H1 (cell line): ENCODE data around the gene UTP20. TPM values are rescaled to one million over a fixed set of nuclear protein-coding genes. Genes with fewer than 3 reads are reported as not detected.

ENCODE experiments used
- CTCF ChIA-PET: fragments of 300-600 bp; sonication (Branson Sonifier 250); formaldehyde crosslinking; loops from one replicate; lab custom pipeline; 2021; ENCODE audit not compliant: partially characterized antibody; lab: Charles Lee
- POLR2A ChIA-PET: fragments of 300-600 bp; sonication (Branson Sonifier 250); formaldehyde crosslinking; loops from one replicate; lab custom pipeline; 2021; ENCODE audit warnings: inconsistent platforms; ENCODE audit not compliant: partially characterized antibody; lab: Charles Lee
- DNase-seq, 2 experiments: peaks; one replicate each; pipeline versions ENCODE4 v3.0.0 to v3.0.0-alpha.2; 2010 to 2022; ENCODE audit warnings: low spot score in 2 of 2, low read depth in 1 of 2, mixed read lengths in 1 of 2
- FAIRE-seq: peaks from 2 replicates; lab custom pipeline; 2011; peaks lifted over from hg19 to GRCh38; lab: Jason Lieb, UNC
- H2AFZ ChIP-seq: 2 replicates; pipeline ENCODE4 v1.8.1; 2012; ENCODE audit warnings: low read length, inconsistent platforms
- H2AK5ac ChIP-seq: 2 replicates; pipeline ENCODE4 v1.6.1; 2013; ENCODE audit warnings: low read depth, low read length
- H2BK120ac ChIP-seq: replicated peaks from 2 replicates; pipeline ENCODE3; 2013; ENCODE audit warnings: low read depth, low read length, inconsistent platforms
- H2BK12ac ChIP-seq: 2 replicates; pipeline ENCODE4 v1.6.1; 2013; ENCODE audit warnings: low read depth, low read length
- H2BK15ac ChIP-seq: 2 replicates; pipeline ENCODE4 v1.6.1; 2013; ENCODE audit warnings: low read length
- H2BK20ac ChIP-seq: 2 replicates; pipeline ENCODE4 v1.6.1; 2013; ENCODE audit warnings: low read length
- H2BK5ac ChIP-seq: 2 replicates; pipeline ENCODE4 v1.6.1; 2013; ENCODE audit warnings: low read depth, low read length
- H3K14ac ChIP-seq: 2 replicates; pipeline ENCODE4 v1.6.1; 2013; ENCODE audit warnings: inconsistent platforms; ENCODE audit not compliant: insufficient read length
- H3K18ac ChIP-seq: 2 replicates; pipeline ENCODE4 v1.6.1; 2013; ENCODE audit warnings: low read length; ENCODE audit errors: extremely low read depth
- H3K23ac ChIP-seq: 2 replicates; pipeline ENCODE4 v1.6.1; 2013; ENCODE audit warnings: inconsistent platforms; ENCODE audit not compliant: insufficient read length
- H3K23me2 ChIP-seq: 2 replicates; pipeline ENCODE4 v1.6.1; 2013; ENCODE audit warnings: low read depth, low read length
- H3K27ac ChIP-seq: 2 replicates; pipeline ENCODE4 v1.6.1; 2011; ENCODE audit warnings: low read depth, low read length, inconsistent platforms
- H3K27me3 ChIP-seq, 4 experiments: replicated peaks in 1 of 4; 1 replicate in 1 of 4; 2 replicates in 3 of 4; pipeline versions ENCODE4 v1.6.1 to v1.8.1; 2011 to 2013; ENCODE audit warnings: low read length in 3 of 4, mild to moderate bottlenecking in 3 of 4, inconsistent platforms in 2 of 4, mixed read lengths in 2 of 4, moderate library complexity in 1 of 4; ENCODE audit not compliant: control insufficient read depth in 3 of 4, insufficient read depth in 3 of 4; ENCODE audit errors: extremely low read depth in 1 of 4
- H3K36me3 ChIP-seq, 4 experiments: 2 replicates each; pipeline versions ENCODE4 v1.6.1 to v1.8.1; 2011 to 2013; ENCODE audit warnings: mild to moderate bottlenecking in 4 of 4, low read length in 3 of 4, moderate library complexity in 2 of 4, control low read depth in 1 of 4, inconsistent platforms in 1 of 4; ENCODE audit not compliant: insufficient read depth in 4 of 4, control insufficient read depth in 2 of 4
- H3K4ac ChIP-seq: replicated peaks from 2 replicates; pipeline ENCODE3; 2013; ENCODE audit warnings: low read length, low read depth, mixed read lengths, inconsistent platforms; ENCODE audit not compliant: insufficient read length
- H3K4me1 ChIP-seq, 4 experiments: replicated peaks in 1 of 4; 1 replicate in 1 of 4; 2 replicates in 3 of 4; pipeline versions ENCODE4 v1.6.1 to v1.8.1; 2011 to 2013; ENCODE audit warnings: low read length in 3 of 4, inconsistent platforms in 2 of 4, mixed read lengths in 1 of 4; ENCODE audit not compliant: insufficient read depth in 4 of 4, control insufficient read depth in 3 of 4
- H3K4me2 ChIP-seq, 2 experiments: 2 replicates each; pipeline versions ENCODE4 v1.6.1 to v1.8.1; 2011 to 2013; ENCODE audit warnings: low read depth in 2 of 2, low read length in 2 of 2, control low read depth in 1 of 2, inconsistent platforms in 1 of 2, mild to moderate bottlenecking in 1 of 2; ENCODE audit not compliant: insufficient read depth in 1 of 2
- H3K4me3 ChIP-seq, 4 experiments: fragments of 200-600, 300-600 bp in 1 of 4; sonication (generic), shearing (Covaris generic), sonication (Bioruptor Twin) in 1 of 4; 2 replicates each; pipeline versions ENCODE4 v1.5.1 to v1.8.1; 2011 to 2016; ENCODE audit warnings: low read length in 4 of 4, low read depth in 3 of 4, control low read depth in 2 of 4, inconsistent platforms in 2 of 4, mild to moderate bottlenecking in 2 of 4, mixed read lengths in 1 of 4, moderate library complexity in 1 of 4; ENCODE audit not compliant: insufficient read depth in 2 of 4; ENCODE audit errors: extremely low read depth in 1 of 4
- H3K56ac ChIP-seq: replicated peaks from 2 replicates; pipeline ENCODE3; 2013; ENCODE audit warnings: low read depth, mild to moderate bottlenecking, mixed read lengths, low read length, inconsistent platforms; ENCODE audit not compliant: insufficient read length
- H3K79me1 ChIP-seq: 2 replicates; pipeline ENCODE4 v1.6.1; 2013; ENCODE audit warnings: low read depth, low read length, control low read depth
- H3K79me2 ChIP-seq, 2 experiments: 2 replicates each; pipeline versions ENCODE4 v1.6.1 to v1.8.1; 2012 to 2013; ENCODE audit warnings: low read length in 2 of 2, mild to moderate bottlenecking in 2 of 2, inconsistent platforms in 1 of 2; ENCODE audit not compliant: insufficient read depth in 2 of 2, control insufficient read depth in 1 of 2
- H3K9ac ChIP-seq, 4 experiments: replicated peaks in 1 of 4; 1 replicate in 1 of 4; 2 replicates in 3 of 4; pipeline versions ENCODE4 v1.6.1 to v1.8.1; 2011 to 2013; ENCODE audit warnings: low read depth in 3 of 4, low read length in 3 of 4, control low read depth in 2 of 4, mild to moderate bottlenecking in 2 of 4, moderate library complexity in 2 of 4, inconsistent platforms in 1 of 4; ENCODE audit errors: extremely low read depth in 1 of 4
- H3K9me3 ChIP-seq, 2 experiments: 2 replicates each; pipeline versions ENCODE4 v1.6.1 to v1.8.1; 2012 to 2013; ENCODE audit warnings: mild to moderate bottlenecking in 2 of 2, moderate library complexity in 2 of 2, control low read depth in 1 of 2, inconsistent platforms in 1 of 2, low read depth in 1 of 2, low read length in 1 of 2, mixed read lengths in 1 of 2; ENCODE audit not compliant: insufficient read depth in 2 of 2
- H4K20me1 ChIP-seq, 2 experiments: replicated peaks in 1 of 2; 2 replicates each; pipeline versions ENCODE3 to v1.8.1; 2011 to 2013; ENCODE audit warnings: inconsistent platforms in 2 of 2, low read length in 2 of 2, mild to moderate bottlenecking in 1 of 2; ENCODE audit not compliant: insufficient read depth in 2 of 2, control insufficient read depth in 1 of 2
- H4K5ac ChIP-seq: 2 replicates; pipeline ENCODE4 v1.6.1; 2013; ENCODE audit warnings: low read length, low read depth, mixed read lengths, inconsistent platforms; ENCODE audit not compliant: insufficient read length
- H4K8ac ChIP-seq: 2 replicates; pipeline ENCODE4 v1.8.0; 2013; ENCODE audit warnings: mild to moderate bottlenecking, moderate library complexity, low read length, inconsistent platforms; ENCODE audit not compliant: insufficient read depth; ENCODE audit errors: extremely low read depth
- H4K91ac ChIP-seq: replicated peaks from 2 replicates; pipeline ENCODE3; 2013; ENCODE audit warnings: low read length, mixed read lengths, inconsistent platforms; ENCODE audit not compliant: insufficient read length
- GABPA ChIP-seq: IDR thresholded peaks from 2 replicates; pipeline ENCODE4 v1.6.1; 2011; ENCODE audit warnings: mild to moderate bottlenecking, low read length, moderate library complexity, borderline replicate concordance; ENCODE audit not compliant: insufficient read depth
- KDM5A ChIP-seq: fragments of 200-600 bp; IDR thresholded peaks from 2 replicates; pipeline ENCODE4 v1.7.1; 2012; ENCODE audit warnings: mild to moderate bottlenecking, low read length, inconsistent platforms, mixed read lengths
- NANOG ChIP-seq: IDR thresholded peaks from 2 replicates; pipeline ENCODE4 v1.6.1; 2011; ENCODE audit warnings: low read length, low read depth, mild to moderate bottlenecking, inconsistent platforms; ENCODE audit not compliant: insufficient read depth, poor library complexity, severe bottlenecking
- RBBP5 ChIP-seq: IDR thresholded peaks from 2 replicates; pipeline ENCODE4 v1.7.1; 2012; ENCODE audit warnings: low read depth, mild to moderate bottlenecking, inconsistent platforms, low read length, moderate library complexity, borderline replicate concordance
- SIRT6 ChIP-seq: IDR thresholded peaks from one replicate; pipeline ENCODE4 v1.7.1; 2012; ENCODE audit warnings: low read length, inconsistent platforms
- YY1 ChIP-seq: IDR thresholded peaks from 2 replicates; pipeline ENCODE4 v1.6.1; 2011; ENCODE audit warnings: low read depth, mild to moderate bottlenecking, low read length
- WGBS, 2 experiments: shearing (Covaris generic) in 1 of 2; methylation state at CpG; one replicate each; pipeline versions ENCODE4 v1.1.6 to v1.1.7; 2013 to 2015; ENCODE audit warnings: low lambda C conversion rate in 2 of 2, mixed read lengths in 2 of 2, inconsistent platforms in 1 of 2, low coverage in 1 of 2, missing lambda C conversion rate in 1 of 2; ENCODE audit not compliant: insufficient replicate concordance in 2 of 2, insufficient coverage in 1 of 2, insufficient read length in 1 of 2; ENCODE audit errors: extremely low coverage in 1 of 2, missing lambda C conversion rate in 1 of 2; 5-methylcytosine and 5-hydroxymethylcytosine counted together
- polyA plus RNA-seq, 7 experiments: library from polyadenylated mRNA; depleted of rRNA in 3 of 7; stranded (reverse) in 5 of 7; unstranded in 2 of 7; fragments of >200 nt in 5 of 7; fragments of 200-250 nt in 2 of 7; gene quantifications; 1 replicate in 5 of 7; 2 replicates in 1 of 7; 4 replicates in 1 of 7; pipeline versions ENCODE4 v1.2.1 to v1.2.3, GENCODE V29; 2011 to 2013; ENCODE audit warnings: missing spikeins in 2 of 7, mixed read lengths in 2 of 7
- total RNA-seq: library from RNA; stranded (reverse); fragmentation: NEBNext Ultra II Directional; extraction: Animal tissue kit (Norgen Biotek cat#: 25700); gene quantifications from 2 replicates; pipeline ENCODE4 v1.2.1, GENCODE V29; 2021

Gene UTP20
- total and polyA plus RNA-seq, 2 of the 8 experiments (the other 6 are each of a cell fraction or from before 2014, with no cell fraction given), result 8.5 to 48.4 TPM

DNA sequence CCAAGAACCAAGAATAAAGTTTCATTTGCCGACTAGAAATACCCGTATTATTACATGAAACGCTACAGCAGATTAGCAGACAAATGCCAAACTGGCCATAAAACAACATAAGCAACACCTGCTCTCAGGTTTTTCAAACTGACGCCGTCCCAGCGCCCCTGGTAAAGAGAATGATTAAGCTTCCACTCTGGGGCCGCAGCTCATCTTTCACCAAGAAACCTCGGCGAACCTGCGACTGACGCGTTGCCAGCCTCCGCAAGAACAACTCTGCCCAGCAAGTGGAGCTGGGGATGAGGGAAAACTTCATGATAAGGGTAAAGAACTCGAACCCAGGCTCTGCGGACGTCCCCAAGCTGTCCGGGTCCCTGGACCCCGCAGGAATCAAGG is 127.1 kb downstream of the UTP20 start:
- POLR2A ChIA-PET, result interaction anchor here (2.5 kb wide), 1 partner anchor 12 kb away, joined by 12 read pairs; no protein-coding TSS in a partner anchor
- Histone ChIP-seq H2BK20ac (no peak overlapping the region), H4K20me1 (peaks cover 0 to 7% of the 10 kb centered on the region in 2 experiments), H3K18ac (no peak overlapping the region), H4K8ac (peak overlapping the region; percentile 58; the same call in 1 of the 2 replicates), H3K27ac (peak overlapping the region; percentile 74; the same call in 1 of the 2 replicates), H3K36me3 (peaks cover 0 to 3% (median 0%) of the 10 kb centered on the region in 4 experiments; a peak in 2 of 8 replicates), H2BK12ac (no peak overlapping the region), H3K14ac (no peak overlapping the region), H2BK15ac (no peak overlapping the region), H3K4me1 (peaks cover 0 to 6% (median 0%) of the 10 kb centered on the region in 4 experiments; a peak in 2 of 7 replicates), H3K23me2 (peaks cover 9% of the 10 kb centered on the region), H2BK5ac (no peak overlapping the region), H3K4me2 (peak overlapping the region; percentile 84 to 97)
- WGBS, 2 experiments, result 4% methylated on average over 17 of the region's 18 CpGs; no CpG with 5 or more reads in 1 of the 2 experiments
- CTCF ChIA-PET, result interaction anchor here (0.6 to 1.7 kb wide), 5 partner anchors 367 to 549 kb away, joined by 3 to 5 read pairs (median 4); no protein-coding TSS in a partner anchor
- FAIRE-seq, result no peak
- TF ChIP-seq KDM5A (no peak), NANOG (no peak), RBBP5 (no peak), YY1 (no peak), SIRT6 (no peak), GABPA (no peak)
- TF ChIP-seq, all 59 proteins: peak for 0
- Histone ChIP-seq H3K27me3 (no peaks in the 10 kb centered on the region), H3K9ac (peak overlapping the region in 3 of 4 experiments; percentile 77 to 84 (median 81); a peak in 6 of 7 replicates), H3K9me3 (no peaks in the 10 kb centered on the region), H2AFZ (0 out of 2 replicates have a peak overlapping the region, but pooled peaks have one; percentile 12), H2AK5ac (no peak overlapping the region), H3K4ac (no peak overlapping the region), H2BK120ac (no peak overlapping the region), H3K4me3 (peak overlapping the region; percentile 79 to 87 (median 84)), H4K91ac (no peak overlapping the region), H3K79me1 (no peaks in the 10 kb centered on the region), H4K5ac (no peak overlapping the region), H3K23ac (no peak overlapping the region), H3K79me2 (peaks cover 8 to 47% of the 10 kb centered on the region in 2 experiments), H3K56ac (no peak overlapping the region)
- no peak for DNase-seq
